ENCODE results near the gene RXRA.
"Not testable (repeated sequence)": the region's sequence is repeated elsewhere in the genome, so short reads cannot be mapped to it uniquely, and the experiment has no call there.

The RXRA gene

DNA sequence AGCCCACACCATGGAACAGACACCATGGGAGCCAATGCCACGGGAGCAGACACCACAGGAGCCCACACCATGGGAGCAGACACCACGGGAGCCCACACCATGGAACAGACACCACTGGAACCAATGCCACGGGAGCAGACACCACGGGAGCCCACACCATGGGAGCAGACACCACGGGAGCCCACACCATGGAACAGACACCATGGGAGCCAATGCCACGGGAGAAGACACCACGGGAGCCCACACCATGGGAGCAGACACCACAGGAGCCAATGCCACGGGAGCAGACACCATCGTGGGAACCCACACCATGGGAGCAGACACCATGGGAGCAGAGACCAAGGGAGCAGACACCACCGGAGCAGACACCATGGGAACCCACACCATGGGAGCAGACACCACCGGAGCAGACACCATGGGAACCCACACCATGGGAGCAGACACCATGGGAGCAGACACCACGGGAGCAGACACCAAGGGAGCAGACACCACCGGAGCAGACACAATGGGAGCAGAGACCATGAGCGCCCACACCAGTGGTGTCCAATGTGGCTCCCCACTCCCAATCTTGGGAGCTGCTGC lies 17.5 kb upstream of the RXRA start:
- H3K14ac ChIP-seq (ENCODE audit: low read length); H2BK5ac ChIP-seq (ENCODE audit: low read depth, low read length, poor library complexity); H3K4me1 ChIP-seq (ENCODE audit: control insufficient read depth in 1 of 2, insufficient read depth in 2 of 2, low read length in 2 of 2); H3K4me2 ChIP-seq (ENCODE audit: low read length); H2BK120ac ChIP-seq (ENCODE audit: insufficient read depth, low read length, poor library complexity); H4K12ac ChIP-seq (ENCODE audit: low read depth, low read length); H3K23ac ChIP-seq (ENCODE audit: low read length); DNase-seq; H3K27ac ChIP-seq (ENCODE audit: low read depth, low read length); H3K36me3 ChIP-seq (ENCODE audit: control insufficient read depth in 1 of 2, insufficient read depth in 2 of 2, low read length in 2 of 2); H3K4me3 ChIP-seq (ENCODE audit: low read depth, low read length); H3K79me1 ChIP-seq (ENCODE audit: low read length); H2BK12ac ChIP-seq (ENCODE audit: low read length); H3K18ac ChIP-seq (ENCODE audit: low read length); H3K9me3 ChIP-seq (ENCODE audit: insufficient read depth, low read depth, low read length); H2AFZ ChIP-seq (ENCODE audit: insufficient read depth, low read length, poor library complexity); H4K8ac ChIP-seq (ENCODE audit: low read depth, low read length); H3K27me3 ChIP-seq (ENCODE audit: insufficient read depth, low read length); H3K4ac ChIP-seq (ENCODE audit: low read depth, low read length); H2AK5ac ChIP-seq (ENCODE audit: low read length); H3K9ac ChIP-seq (ENCODE audit: low read length); H4K91ac ChIP-seq (ENCODE audit: low read depth, low read length); H3K79me2 ChIP-seq (ENCODE audit: control insufficient read depth, insufficient read depth, low read length, poor library complexity): not testable (repeated sequence)
- no CpG with 5 or more reads among the region's 14 CpGs for WGBS (ENCODE audit: extremely low coverage, insufficient coverage, insufficient read length)

- Histone ChIP-seq H3K4ac (ENCODE audit: low read depth, low read length) (no peak overlapping the region), H3K9ac (ENCODE audit: low read length) (no peak overlapping the region), H3K14ac (ENCODE audit: low read length) (no peak overlapping the region), H3K79me1 (ENCODE audit: low read length) (no peaks in the 10 kb centered on the region), H3K4me2 (ENCODE audit: low read length) (no peak overlapping the region), H4K91ac (ENCODE audit: low read depth, low read length) (no peak overlapping the region), H2BK120ac (ENCODE audit: insufficient read depth, low read length, poor library complexity) (no peak overlapping the region), H2BK5ac (ENCODE audit: low read depth, low read length, poor library complexity) (no peak overlapping the region), H3K23ac (ENCODE audit: low read length) (no peak overlapping the region), H3K79me2 (ENCODE audit: control insufficient read depth, insufficient read depth, low read length, poor library complexity) (no peaks in the 10 kb centered on the region), H3K9me3 (ENCODE audit: insufficient read depth, low read depth, low read length) (peaks cover 6% of the 10 kb centered on the region), H3K4me1 (ENCODE audit: control insufficient read depth in 1 of 2, insufficient read depth in 2 of 2, low read length in 2 of 2) (peaks cover 0 to 7% of the 10 kb centered on the region in 2 experiments), H4K8ac (ENCODE audit: low read depth, low read length) (no peak overlapping the region), H3K18ac (ENCODE audit: low read length) (no peak overlapping the region), H2AK5ac (ENCODE audit: low read length) (no peak overlapping the region), H3K4me3 (ENCODE audit: low read depth, low read length) (no peak overlapping the region), H4K12ac (ENCODE audit: low read depth, low read length) (no peak overlapping the region), H3K27ac (ENCODE audit: low read depth, low read length) (no peak overlapping the region), H3K27me3 (ENCODE audit: insufficient read depth, low read length) (no peaks in the 10 kb centered on the region), H2AFZ (ENCODE audit: insufficient read depth, low read length, poor library complexity) (no peak overlapping the region), H3K36me3 (ENCODE audit: control insufficient read depth in 1 of 2, insufficient read depth in 2 of 2, low read length in 2 of 2) (no peaks in the 10 kb centered on the region), H2BK12ac (ENCODE audit: low read length) (no peak overlapping the region)
- no CpG with 5 or more reads among the region's 2 CpGs for WGBS (ENCODE audit: extremely low coverage, insufficient coverage, insufficient read length)
- DNase-seq, result no peak
Observed at GRCh38 chr9:134313470-134313869, 12.8 kb upstream of the RXRA start.

DNA sequence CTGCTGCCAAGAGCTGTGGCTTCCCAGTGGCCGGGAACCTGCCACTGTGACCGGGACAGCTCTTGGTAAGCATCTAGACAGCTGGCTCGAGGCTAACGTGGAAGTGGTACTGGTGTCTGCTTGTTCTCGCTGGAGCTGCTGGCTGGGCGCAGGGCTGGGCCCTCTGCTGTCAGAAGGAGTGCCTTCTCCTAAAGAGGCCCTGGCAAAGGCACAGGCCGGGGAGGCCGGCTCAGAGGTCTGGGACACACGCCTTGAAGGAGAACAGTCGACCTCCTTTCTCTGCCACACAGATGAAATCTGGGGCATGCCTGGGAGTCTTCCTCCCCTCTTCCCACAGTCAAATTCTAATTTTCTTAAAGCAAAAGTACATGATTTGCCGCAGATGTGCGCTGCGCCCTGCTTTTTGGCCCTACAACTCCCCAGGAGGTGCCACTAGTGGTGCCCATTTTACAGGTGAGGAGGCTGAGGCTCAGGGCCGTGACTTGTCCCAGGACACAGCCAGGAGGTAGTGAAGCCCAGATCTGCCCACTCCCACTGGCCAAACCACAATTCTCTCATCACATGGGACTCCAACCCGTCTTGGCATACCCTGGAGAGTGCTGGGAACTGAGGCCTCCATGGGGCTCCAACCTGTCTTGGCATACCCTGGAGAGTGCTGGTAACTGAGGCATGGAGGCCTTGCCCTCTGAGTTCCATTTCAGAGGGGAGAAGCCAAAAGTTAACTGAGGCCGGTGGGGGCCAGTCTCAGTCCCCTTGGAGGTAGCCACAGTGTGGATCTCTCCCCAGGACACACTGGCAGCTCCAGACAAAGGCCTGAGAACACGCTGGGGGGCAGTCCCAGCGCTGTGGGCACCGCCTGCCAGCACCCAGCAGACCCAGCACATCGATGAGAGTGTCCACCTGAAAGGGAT lies 12.0 kb upstream of the RXRA start:
- Histone ChIP-seq H2BK5ac (ENCODE audit: low read depth, low read length, poor library complexity) (no peak overlapping the region), H3K14ac (ENCODE audit: low read length) (no peak overlapping the region), H3K9me3 (ENCODE audit: insufficient read depth, low read depth, low read length) (no peaks in the 10 kb centered on the region), H3K23ac (ENCODE audit: low read length) (no peak overlapping the region), H3K79me2 (ENCODE audit: control insufficient read depth, insufficient read depth, low read length, poor library complexity) (no peaks in the 10 kb centered on the region), H3K9ac (ENCODE audit: low read length) (no peak overlapping the region), H3K79me1 (ENCODE audit: low read length) (no peaks in the 10 kb centered on the region), H4K91ac (ENCODE audit: low read depth, low read length) (no peak overlapping the region), H3K4me3 (ENCODE audit: low read depth, low read length) (no peak overlapping the region), H4K8ac (ENCODE audit: low read depth, low read length) (no peak overlapping the region), H2BK120ac (ENCODE audit: insufficient read depth, low read length, poor library complexity) (no peak overlapping the region), H3K27me3 (ENCODE audit: insufficient read depth, low read length) (no peaks in the 10 kb centered on the region), H2BK12ac (ENCODE audit: low read length) (no peak overlapping the region), H3K18ac (ENCODE audit: low read length) (no peak overlapping the region), H2AFZ (ENCODE audit: insufficient read depth, low read length, poor library complexity) (no peak overlapping the region), H3K4ac (ENCODE audit: low read depth, low read length) (no peak overlapping the region), H3K4me1 (ENCODE audit: control insufficient read depth in 1 of 2, insufficient read depth in 2 of 2, low read length in 2 of 2) (peaks cover 0 to 9% of the 10 kb centered on the region in 2 experiments), H3K36me3 (ENCODE audit: control insufficient read depth in 1 of 2, insufficient read depth in 2 of 2, low read length in 2 of 2) (no peaks in the 10 kb centered on the region), H4K12ac (ENCODE audit: low read depth, low read length) (no peak overlapping the region), H3K27ac (ENCODE audit: low read depth, low read length) (no peak overlapping the region), H2AK5ac (ENCODE audit: low read length) (no peak overlapping the region), H3K4me2 (ENCODE audit: low read length) (no peak overlapping the region)
- no CpG with 5 or more reads among the region's 20 CpGs for WGBS (ENCODE audit: extremely low coverage, insufficient coverage, insufficient read length)
- DNase-seq, result no peak

DNA sequence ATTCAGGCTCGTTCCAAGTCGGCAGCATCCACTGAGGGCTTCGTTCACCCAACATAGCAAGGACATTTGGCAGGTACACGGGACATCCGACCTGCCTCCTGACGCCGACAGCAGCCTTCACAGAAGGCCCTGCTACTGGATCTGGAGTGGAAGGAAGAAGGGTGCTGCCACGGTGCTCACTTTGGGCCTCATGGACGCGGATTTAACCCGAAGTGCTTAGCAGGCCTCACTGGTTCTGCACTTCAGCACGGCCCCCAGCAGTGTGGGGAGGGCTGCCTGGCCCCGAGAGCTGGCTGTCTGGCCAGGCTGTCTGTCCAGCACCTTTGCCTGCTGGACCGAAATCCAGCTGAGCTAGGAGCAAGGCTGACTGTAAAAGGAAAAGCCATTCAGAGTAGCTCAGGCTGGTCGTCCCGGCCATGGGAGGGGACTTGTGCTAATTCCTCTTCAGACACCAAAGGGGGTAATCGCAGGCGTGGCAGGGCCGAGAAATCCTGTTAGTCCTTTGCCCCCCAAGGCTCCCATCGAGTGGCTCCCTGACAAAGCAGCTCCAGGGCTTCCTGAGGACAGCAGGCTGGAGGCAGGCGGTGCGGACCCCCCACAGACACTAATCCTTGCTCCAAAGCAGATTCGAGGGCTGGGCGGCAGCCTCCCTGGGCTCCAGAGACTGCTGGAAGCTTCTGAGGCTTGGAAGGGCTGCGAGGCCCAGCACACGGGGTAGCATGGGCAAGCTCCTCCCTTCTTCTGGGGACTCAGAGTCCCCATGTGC lies 11.1 kb upstream of the RXRA start:
- Histone ChIP-seq H3K4ac (ENCODE audit: low read depth, low read length) (no peak overlapping the region), H2AFZ (ENCODE audit: insufficient read depth, low read length, poor library complexity) (no peak overlapping the region), H2AK5ac (ENCODE audit: low read length) (no peak overlapping the region), H3K9me3 (ENCODE audit: insufficient read depth, low read depth, low read length) (no peaks in the 10 kb centered on the region), H4K8ac (ENCODE audit: low read depth, low read length) (no peak overlapping the region), H2BK12ac (ENCODE audit: low read length) (no peak overlapping the region), H3K18ac (ENCODE audit: low read length) (no peak overlapping the region), H4K12ac (ENCODE audit: low read depth, low read length) (no peak overlapping the region), H4K91ac (ENCODE audit: low read depth, low read length) (no peak overlapping the region), H3K79me2 (ENCODE audit: control insufficient read depth, insufficient read depth, low read length, poor library complexity) (no peaks in the 10 kb centered on the region), H3K23ac (ENCODE audit: low read length) (no peak overlapping the region), H3K4me1 (ENCODE audit: control insufficient read depth in 1 of 2, insufficient read depth in 2 of 2, low read length in 2 of 2) (peaks cover 0 to 16% of the 10 kb centered on the region in 2 experiments), H3K27me3 (ENCODE audit: insufficient read depth, low read length) (no peaks in the 10 kb centered on the region), H3K14ac (ENCODE audit: low read length) (no peak overlapping the region), H3K79me1 (ENCODE audit: low read length) (no peaks in the 10 kb centered on the region), H2BK5ac (ENCODE audit: low read depth, low read length, poor library complexity) (no peak overlapping the region), H3K4me2 (ENCODE audit: low read length) (no peak overlapping the region), H3K27ac (ENCODE audit: low read depth, low read length) (no peak overlapping the region), H2BK120ac (ENCODE audit: insufficient read depth, low read length, poor library complexity) (no peak overlapping the region), H3K4me3 (ENCODE audit: low read depth, low read length) (no peak overlapping the region), H3K9ac (ENCODE audit: low read length) (no peak overlapping the region), H3K36me3 (ENCODE audit: control insufficient read depth in 1 of 2, insufficient read depth in 2 of 2, low read length in 2 of 2) (no peaks in the 10 kb centered on the region)
- no CpG with 5 or more reads among the region's 26 CpGs for WGBS (ENCODE audit: extremely low coverage, insufficient coverage, insufficient read length)
- no peak for DNase-seq

Measured in trophoblast cell (in vitro differentiated cells and primary cell).